HL-60 (cell line): ENCODE data around the gene BAMBI.

Source experiments
- DNase-seq, 2 experiments: peaks; one replicate each; pipeline ENCODE4 v3.0.0-alpha.2; 2010 to 2020; ENCODE audit warnings: low read depth in 1 of 2, low spot score in 1 of 2
- H3K27ac ChIP-seq: fragments of 250-450 bp; sonication (Bioruptor Pico); replicated peaks from 2 replicates; pipeline ENCODE4 v1.5.1; 2020; ENCODE audit warnings: mild to moderate bottlenecking, moderate library complexity
- H3K27me3 ChIP-seq: fragments of 250-450 bp; sonication (Bioruptor Pico); 2 replicates; pipeline ENCODE4 v1.5.1; 2021; ENCODE audit warnings: mild to moderate bottlenecking, moderate library complexity; ENCODE audit not compliant: insufficient read depth, poor library complexity, severe bottlenecking
- H3K4me3 ChIP-seq: replicated peaks from 2 replicates; pipeline ENCODE4 v1.5.1; 2011; ENCODE audit warnings: mild to moderate bottlenecking, control low read depth, low read length; ENCODE audit not compliant: insufficient read depth
- CTCF ChIP-seq: IDR thresholded peaks from one replicate; pipeline ENCODE4 v1.5.1; 2011; ENCODE audit warnings: low read length, control low read depth, inconsistent platforms; ENCODE audit not compliant: insufficient read depth
- GABPA ChIP-seq: IDR thresholded peaks from 2 replicates; pipeline ENCODE4 v1.6.1; 2012; ENCODE audit warnings: low read depth
- POLR2AphosphoS5 ChIP-seq: IDR thresholded peaks from 2 replicates; pipeline ENCODE4 v1.6.1; 2012; ENCODE audit warnings: low read depth
- REST ChIP-seq: IDR thresholded peaks from 2 replicates; pipeline ENCODE4 v1.6.1; 2012; ENCODE audit warnings: low read depth; ENCODE audit not compliant: insufficient replicate concordance
- SPI1 ChIP-seq: IDR thresholded peaks from 2 replicates; pipeline ENCODE4 v1.6.1; 2012; ENCODE audit warnings: low read depth, mild to moderate bottlenecking, borderline replicate concordance

Gene BAMBI

GRCh38 chr10:28714401-28715053 lies 37.2 kb downstream of the BAMBI start:
- Histone ChIP-seq H3K27ac (no peak overlapping the region), H3K4me3 (no peak overlapping the region), H3K27me3 (no peaks in the 10 kb centered on the region)
- TF ChIP-seq GABPA (no peak), REST (no peak), SPI1 (no peak), POLR2AphosphoS5 (no peak), CTCF (no peak)
- no peak for DNase-seq

GRCh38 chr10:28715246-28715645 lies 37.9 kb downstream of the BAMBI start:
- TF ChIP-seq GABPA, result no peak
- no peak for TF ChIP-seq SPI1
- no peak for TF ChIP-seq POLR2AphosphoS5
- TF ChIP-seq REST, result no peak
- TF ChIP-seq CTCF, result no peak
- Histone ChIP-seq H3K4me3 (no peak overlapping the region), H3K27me3 (no peaks in the 10 kb centered on the region), H3K27ac (no peak overlapping the region)
- no peak for DNase-seq

- no peak overlapping the region for H3K27ac ChIP-seq
- DNase-seq, result no peak
- no peaks in the 10 kb centered on the region for H3K27me3 ChIP-seq
- no peak for TF ChIP-seq SPI1
- TF ChIP-seq POLR2AphosphoS5, result no peak
- no peak for TF ChIP-seq CTCF
- TF ChIP-seq GABPA, result no peak
- TF ChIP-seq REST, result no peak
- H3K4me3 ChIP-seq, result no peak overlapping the region
Observed at GRCh38 chr10:28715757-28716156, 38.4 kb downstream of the BAMBI start.
